Measurements from ENCODE around the gene STX16.

- no peak for TF ChIP-seq CTCF (conservative IDR thresholded peaks at IDR 0.05)
- TF ChIP-seq ZFX (IDR thresholded peaks at IDR 0.05) = no peak
These were observed 71.1 kb downstream of the STX16 start for GRCh38 chr20:58721951-58722778.
